ENCODE measurements around the gene SIK3.

The SIK3 gene

DNA sequence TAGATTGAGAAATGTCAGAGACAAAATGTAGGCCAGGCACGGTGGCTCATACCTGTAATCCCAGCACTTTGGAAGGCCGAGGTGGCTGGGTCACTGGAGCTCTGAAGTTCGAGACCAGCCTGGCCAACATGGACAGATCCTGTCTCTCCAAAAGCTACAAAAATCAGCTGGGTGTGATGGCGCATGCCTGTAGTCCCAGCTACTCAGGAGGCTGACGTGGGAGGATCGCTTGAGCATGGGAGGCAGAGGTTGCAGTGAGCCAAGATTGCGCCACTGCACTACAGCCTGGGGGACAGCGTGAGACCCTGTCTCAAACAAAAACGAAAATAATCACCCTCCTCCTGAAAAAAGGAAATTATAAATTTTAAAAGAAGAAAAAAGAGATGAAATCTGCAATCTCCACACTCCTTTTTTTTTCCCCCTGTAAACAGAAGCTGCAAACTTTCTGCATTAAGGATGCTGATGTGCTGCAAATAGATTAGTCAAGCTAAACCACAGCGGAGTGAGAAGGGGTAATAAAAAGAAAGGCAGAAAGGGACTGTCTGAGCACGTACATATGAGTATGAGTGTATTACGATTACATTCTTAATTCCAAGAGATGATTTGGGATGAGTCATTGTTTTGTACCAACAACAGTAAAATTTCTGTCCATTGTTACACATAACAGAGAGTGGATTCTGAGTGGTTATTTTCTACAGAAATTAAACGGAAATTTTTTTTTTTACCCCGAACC is 87.3 kb downstream of the SIK3 start:
- DNase-seq (ENCODE audit: low read depth in 1 of 2, low spot score in 1 of 2) = no peak

GRCh38 chr11:117009905-117010605 is 88.2 kb downstream of the SIK3 start:
- DNase-seq (ENCODE audit: low read depth in 1 of 2, low spot score in 1 of 2) = no peak

DNA sequence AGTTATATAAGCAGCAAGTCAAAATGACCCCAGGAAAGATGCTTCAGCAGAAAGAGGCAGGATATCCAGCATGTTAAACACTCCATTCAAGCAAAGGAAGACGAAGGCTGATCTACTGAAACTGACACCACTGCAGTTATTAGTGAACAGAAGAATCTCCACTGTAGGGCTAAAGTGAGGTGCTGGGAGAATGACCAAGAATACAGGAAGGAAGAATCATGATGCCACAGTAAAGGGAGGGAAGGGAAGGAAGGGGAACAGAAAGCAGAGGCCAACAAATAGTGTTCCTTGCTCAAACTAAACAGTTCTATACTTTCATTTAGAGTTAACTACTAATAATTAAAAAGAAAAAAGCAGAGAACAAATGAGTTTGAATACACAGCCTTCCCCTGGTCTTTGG is 92.5 kb downstream of the SIK3 start:
- DNase-seq (ENCODE audit: low read depth in 1 of 2, low spot score in 1 of 2) = no peak

GRCh38 chr11:117002639-117003299 is 95.5 kb downstream of the SIK3 start:
- DNase-seq (ENCODE audit: low read depth in 1 of 2, low spot score in 1 of 2) = no peak

GRCh38 chr11:117000014-117000737 is 98.1 kb downstream of the SIK3 start:
- no peak for DNase-seq (ENCODE audit: low read depth in 1 of 2, low spot score in 1 of 2)

DNA sequence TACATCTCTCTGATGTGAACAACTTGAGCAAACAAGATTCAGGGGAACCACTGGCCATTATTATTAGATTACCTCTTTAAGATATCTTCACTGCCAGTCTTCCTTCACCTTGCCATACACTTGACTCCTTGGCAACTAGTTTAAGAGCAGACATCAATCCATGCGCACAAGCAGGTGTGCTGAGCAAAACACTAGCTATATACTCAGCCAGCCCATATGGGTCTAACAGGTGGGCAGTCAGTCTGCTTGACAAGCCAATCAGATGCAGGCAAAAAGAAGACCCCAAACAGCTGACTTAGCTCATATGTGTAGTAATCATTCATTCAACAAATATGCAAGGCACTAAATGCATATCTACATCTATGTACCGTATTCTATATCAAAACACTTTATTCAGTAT is 101.2 kb downstream of the SIK3 start:
- no peak for DNase-seq (ENCODE audit: low read depth in 1 of 2, low spot score in 1 of 2)

GRCh38 chr11:116994195-116994594 is 104.0 kb downstream of the SIK3 start:
- no peak for DNase-seq (ENCODE audit: low read depth in 1 of 2, low spot score in 1 of 2)

GRCh38 chr11:116993599-116993998 is 104.6 kb downstream of the SIK3 start:
- no peak for DNase-seq (ENCODE audit: low read depth in 1 of 2, low spot score in 1 of 2)

GRCh38 chr11:116991491-116991890 is 106.7 kb downstream of the SIK3 start:
- DNase-seq (ENCODE audit: low read depth in 1 of 2, low spot score in 1 of 2) = no peak

- no peak for DNase-seq (ENCODE audit: low read depth in 1 of 2, low spot score in 1 of 2)
These were observed 107.4 kb downstream of the SIK3 start for GRCh38 chr11:116990811-116991210.

- DNase-seq (ENCODE audit: low read depth in 1 of 2, low spot score in 1 of 2) = no peak
These were observed 108.2 kb downstream of the SIK3 start for GRCh38 chr11:116990061-116990473.

- DNase-seq (ENCODE audit: low read depth in 1 of 2, low spot score in 1 of 2) = no peak
These were observed 109.0 kb downstream of the SIK3 start for GRCh38 chr11:116989184-116989583.

DNA sequence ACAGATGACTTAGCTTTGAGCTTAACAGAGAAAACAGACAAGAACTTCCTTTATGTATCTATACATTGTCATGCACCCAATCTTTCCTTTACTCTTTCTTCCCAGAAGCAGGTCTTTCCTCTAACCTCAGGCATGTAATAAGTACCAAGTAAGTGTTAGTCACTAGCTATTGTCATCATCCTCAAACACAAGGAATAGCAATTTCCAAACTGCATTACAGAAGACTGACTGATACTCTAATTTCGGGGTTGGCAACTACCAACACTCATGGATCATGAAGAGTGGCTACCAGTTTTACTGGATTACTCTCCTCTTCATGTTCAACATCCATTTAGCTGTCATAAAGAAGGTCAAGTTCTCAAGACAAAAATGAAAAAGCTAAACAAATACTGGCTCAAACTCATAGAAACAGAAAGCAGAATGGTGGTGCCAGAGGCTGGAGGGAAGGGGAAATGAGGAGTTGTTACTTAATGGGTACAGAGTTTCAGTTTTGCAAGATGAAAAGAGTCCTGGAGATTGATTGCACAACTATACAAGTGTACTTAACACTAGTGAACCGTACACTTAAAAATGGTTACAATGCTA is 111.6 kb downstream of the SIK3 start:
- DNase-seq (ENCODE audit: low read depth in 1 of 2, low spot score in 1 of 2) = no peak

DNA sequence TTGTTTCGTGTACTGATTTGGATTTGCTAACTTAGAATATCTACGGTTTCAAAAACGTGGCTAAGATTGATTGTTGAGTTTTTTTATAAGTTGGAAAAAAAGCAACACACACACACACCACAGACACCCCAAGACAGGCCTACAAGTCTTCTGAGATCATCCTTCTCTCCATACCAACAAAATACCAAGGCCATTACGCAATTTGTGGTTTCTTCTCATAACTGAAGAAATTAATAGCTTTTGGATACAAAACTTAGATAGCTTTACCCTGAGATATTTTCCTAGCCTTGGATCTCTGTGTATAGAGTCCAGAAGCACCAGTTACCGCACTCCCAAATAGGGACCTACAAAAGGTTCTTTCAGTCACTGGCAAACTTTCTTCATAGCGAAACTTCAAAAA is 113.6 kb downstream of the SIK3 start:
- no peak for DNase-seq (ENCODE audit: low read depth in 1 of 2, low spot score in 1 of 2)

GRCh38 chr11:116984186-116984585 is 114.0 kb downstream of the SIK3 start:
- DNase-seq (ENCODE audit: low read depth in 1 of 2, low spot score in 1 of 2) = no peak

DNA sequence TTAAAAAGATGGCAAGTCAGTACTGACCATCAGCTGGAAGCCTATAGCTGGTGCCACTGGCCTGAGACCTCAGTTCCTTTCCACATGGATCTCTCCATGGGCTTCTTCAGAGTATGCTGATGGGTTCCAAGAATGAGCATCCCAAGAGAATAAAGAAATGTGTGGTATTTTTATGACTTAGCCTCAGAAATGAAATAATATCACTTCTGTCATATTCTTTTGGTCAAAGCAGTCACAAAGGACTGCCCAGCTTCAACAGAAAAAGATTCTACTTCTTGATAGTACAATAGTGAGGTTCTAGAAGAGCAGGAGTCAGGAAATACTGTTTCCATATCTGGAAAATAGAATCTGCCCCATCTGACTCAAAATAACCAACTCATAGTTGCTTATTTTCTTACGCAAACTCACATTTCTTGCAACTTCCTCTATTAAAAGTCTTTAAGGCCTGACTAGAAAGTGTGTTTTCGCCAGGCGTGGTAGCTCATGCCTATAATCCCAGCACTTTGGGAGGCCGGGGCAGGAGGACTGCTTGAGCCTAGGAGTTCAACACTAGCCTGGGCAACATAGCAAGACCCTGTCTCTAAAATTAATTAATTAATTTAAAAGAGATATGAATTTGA is 116.9 kb downstream of the SIK3 start:
- DNase-seq (ENCODE audit: low read depth in 1 of 2, low spot score in 1 of 2) = no peak

GRCh38 chr11:116980136-116980793 is 118.0 kb downstream of the SIK3 start:
- no peak for DNase-seq (ENCODE audit: low read depth in 1 of 2, low spot score in 1 of 2)

DNA sequence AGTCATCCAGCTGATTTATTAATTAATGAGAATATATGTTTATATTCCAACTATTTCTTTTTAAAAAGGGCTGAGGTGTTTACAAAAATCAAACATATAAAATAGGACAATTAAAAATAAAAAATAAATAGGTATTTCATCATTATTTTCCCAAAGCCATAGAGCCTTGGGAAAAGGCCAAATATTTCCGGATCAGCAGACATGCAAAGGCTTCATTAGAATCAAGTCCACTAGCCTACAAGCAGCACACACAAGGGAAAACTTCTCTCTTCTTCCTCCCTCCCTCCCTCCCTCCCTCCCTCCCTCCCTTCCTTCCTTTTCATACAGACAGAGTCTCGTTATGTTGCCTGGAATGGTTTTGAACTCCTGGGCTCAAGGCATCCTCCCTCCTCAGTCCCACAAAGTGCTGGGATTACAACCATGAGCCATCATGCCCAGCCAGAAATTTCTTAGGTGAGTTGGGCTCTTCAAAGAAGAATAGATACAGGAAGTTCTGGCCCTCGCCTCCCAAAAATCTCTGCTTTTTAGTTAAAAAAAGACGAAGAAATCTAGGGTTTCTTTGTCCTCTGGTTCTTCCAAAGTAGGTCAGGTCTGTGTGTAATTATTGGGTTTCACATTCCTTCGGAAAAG is 121.2 kb downstream of the SIK3 start:
- no peak for DNase-seq (ENCODE audit: low read depth in 1 of 2, low spot score in 1 of 2)

GRCh38 chr11:116975661-116976060 is 122.6 kb downstream of the SIK3 start:
- DNase-seq (ENCODE audit: low read depth in 1 of 2, low spot score in 1 of 2) = no peak

- DNase-seq (ENCODE audit: low read depth in 1 of 2, low spot score in 1 of 2) = no peak
These were observed 125.0 kb downstream of the SIK3 start for GRCh38 chr11:116973270-116973669.

Measured in stimulated activated CD4-positive, alpha-beta T cell treated with anti-CD3 and anti-CD28 coated beads, Interleukin-15, amount 100 ng/mL, for 1 hour (primary cell).